ENCODE results near the gene ARHGAP26.

GRCh38 chr5:143132739-143133138 is 362.6 kb downstream of the ARHGAP26 start:
- TF ChIP-seq POLR2A (IDR thresholded peaks at IDR 0.05) (no peak), CTCF (IDR thresholded peaks at IDR 0.05) (no peak)
